SU-DHL-6 (cell line): ENCODE results near the gene TPST2.

Experiments
- H2AFZ ChIP-seq: fragments of 200-600 bp; sonication (generic); 2 replicates; pipeline ENCODE4 v1.6.1; 2014; ENCODE audit warnings: low read depth, mild to moderate bottlenecking, moderate library complexity, mixed read lengths, antibody characterized with exemption, low read length; ENCODE audit not compliant: severe bottlenecking
- H3F3A ChIP-seq: fragments of 200-600 bp; shearing (Covaris generic); 2 replicates; pipeline ENCODE4 v1.6.0; 2016; ENCODE audit warnings: antibody characterized with exemption, mild to moderate bottlenecking; ENCODE audit not compliant: insufficient read depth
- H3K27ac ChIP-seq: fragments of 200-600 bp; sonication (generic); 2 replicates; pipeline ENCODE4 v1.5.1; 2016; ENCODE audit warnings: low read depth, mild to moderate bottlenecking, low read length, moderate library complexity, mixed read lengths
- H3K27me3 ChIP-seq: fragments of 200-600 bp; sonication (generic), shearing (Covaris generic); 2 replicates; pipeline ENCODE4 v1.6.0; 2014; ENCODE audit warnings: mild to moderate bottlenecking, low read length
- H3K36me3 ChIP-seq: fragments of 200-600 bp; sonication (generic); 2 replicates; pipeline ENCODE4 v1.6.1; 2014; ENCODE audit warnings: mild to moderate bottlenecking, low read length, mixed read lengths
- H3K4me2 ChIP-seq: fragments of 300-600, 200-600 bp; shearing (Covaris generic), sonication (generic); 2 replicates; pipeline ENCODE4 v1.6.0; 2014; ENCODE audit warnings: low read length, low read depth, mild to moderate bottlenecking; ENCODE audit not compliant: poor library complexity, severe bottlenecking
- H3K4me3 ChIP-seq: fragments of 200-600 bp; sonication (generic); 2 replicates; pipeline ENCODE4 v1.5.1; 2014; ENCODE audit warnings: antibody characterized with exemption, low read length, mild to moderate bottlenecking, mixed read lengths; ENCODE audit not compliant: insufficient read depth, poor library complexity, severe bottlenecking
- H3K79me2 ChIP-seq: fragments of 200-600 bp; sonication (generic); 2 replicates; pipeline ENCODE4 v1.6.1; 2014; ENCODE audit warnings: mild to moderate bottlenecking, low read length, moderate library complexity; ENCODE audit not compliant: insufficient read depth
- H3K9ac ChIP-seq: fragments of 200-600 bp; sonication (generic); 2 replicates; pipeline ENCODE4 v1.7.0; 2014; ENCODE audit warnings: mild to moderate bottlenecking, low read length
- H3K9me2 ChIP-seq: fragments of 200-600 bp; sonication (generic); replicated peaks from 2 replicates; pipeline ENCODE4 v1.6.1; 2014; ENCODE audit warnings: low read length; ENCODE audit not compliant: insufficient read depth
- H3K9me3 ChIP-seq: fragments of 200-600 bp; sonication (generic); 2 replicates; pipeline ENCODE4 v1.6.1; 2014; ENCODE audit warnings: low read length, mixed read lengths; ENCODE audit not compliant: insufficient read depth
- H4K20me1 ChIP-seq: fragments of 200-600 bp; sonication (generic); 2 replicates; pipeline ENCODE4 v1.6.1; 2014; ENCODE audit warnings: low read depth, mild to moderate bottlenecking, antibody characterized with exemption, low read length, moderate library complexity, mixed read lengths
- CTCF ChIP-seq: fragments of 200-600 bp; sonication (generic); IDR thresholded peaks from one replicate; pipeline ENCODE4 v1.5.1; 2017; ENCODE audit warnings: antibody characterized with exemption, mild to moderate bottlenecking, low read length, moderate library complexity; ENCODE audit not compliant: insufficient read depth, poor library complexity, severe bottlenecking
- EZH2phosphoT487 ChIP-seq: fragments of 200-600 bp; sonication (generic), shearing (Covaris generic); conservative IDR thresholded peaks from 2 replicates; pipeline ENCODE4 v1.6.1; 2018; ENCODE audit warnings: mild to moderate bottlenecking, antibody characterized with exemption, low read length, moderate library complexity, mixed read lengths

TPST2 gene

GRCh38 chr22:26508148-26508547 is 81.8 kb downstream of the TPST2 start:
- TF ChIP-seq EZH2phosphoT487 (no peak), CTCF (no peak)
- H3K4me3 ChIP-seq, result no peak overlapping the region
- no peak overlapping the region for H2AFZ ChIP-seq
- peaks cover 16% of the 10 kb centered on the region for H3K36me3 ChIP-seq
- peaks cover 18% of the 10 kb centered on the region for H3K79me2 ChIP-seq
- no peaks in the 10 kb centered on the region for H3K9me2 ChIP-seq
- no peak overlapping the region for H3K9ac ChIP-seq
- no peaks in the 10 kb centered on the region for H3K27me3 ChIP-seq
- no peaks in the 10 kb centered on the region for H3K9me3 ChIP-seq
- peaks cover 4% of the 10 kb centered on the region; the same call in 1 of the 2 replicates for H3F3A ChIP-seq
- H3K27ac ChIP-seq, result no peak overlapping the region
- no peak overlapping the region for H3K4me2 ChIP-seq
- H4K20me1 ChIP-seq, result no peaks in the 10 kb centered on the region

- Histone ChIP-seq H3K27me3 (no peaks in the 10 kb centered on the region), H3K9me2 (no peaks in the 10 kb centered on the region), H3K36me3 (peaks cover 39% of the 10 kb centered on the region), H3K4me3 (no peak overlapping the region), H4K20me1 (no peaks in the 10 kb centered on the region), H3K27ac (peak overlapping the region; percentile 49; the same call in 1 of the 2 replicates), H3K4me2 (no peak overlapping the region), H3K9ac (no peak overlapping the region), H2AFZ (no peak overlapping the region), H3K79me2 (no peaks in the 10 kb centered on the region), H3K9me3 (no peaks in the 10 kb centered on the region), H3F3A (peaks cover 4% of the 10 kb centered on the region; the same call in 1 of the 2 replicates)
- TF ChIP-seq CTCF (no peak), EZH2phosphoT487 (no peak)
These were observed 86.2 kb downstream of the TPST2 start for GRCh38 chr22:26503758-26504157.

- H3K4me3 ChIP-seq, result no peak overlapping the region
- peaks cover 39% of the 10 kb centered on the region for H3K36me3 ChIP-seq
- H3F3A ChIP-seq, result peaks cover 4% of the 10 kb centered on the region; the same call in 1 of the 2 replicates
- peak overlapping the region; percentile 14; the same call in 1 of the 2 replicates for H3K9ac ChIP-seq
- no peak overlapping the region for H2AFZ ChIP-seq
- no peaks in the 10 kb centered on the region for H3K27me3 ChIP-seq
- peak; percentile 79 for TF ChIP-seq CTCF
- TF ChIP-seq EZH2phosphoT487, result no peak
- H3K9me2 ChIP-seq, result no peaks in the 10 kb centered on the region
- peak overlapping the region; percentile 9 for H3K4me2 ChIP-seq
- H3K9me3 ChIP-seq, result no peaks in the 10 kb centered on the region
- H3K79me2 ChIP-seq, result no peaks in the 10 kb centered on the region
- no peaks in the 10 kb centered on the region for H4K20me1 ChIP-seq
- peak overlapping the region; percentile 49 for H3K27ac ChIP-seq
These were observed 87.0 kb downstream of the TPST2 start for GRCh38 chr22:26502688-26503561.
